SK-N-SH treated with all-trans-retinoic acid at 6 μM for 48 hours (cell line): ENCODE results near the gene RBM33.
A peak's percentile ranks its signal among the peaks of the same experiment; 100 is the strongest.

Source experiments
- ATAC-seq: fragments of 200-7000 bp; cut with Tn5 transposase; 3 replicates; pipeline ENCODE4 v1.9.1; 2020; ENCODE audit warnings: mild to moderate bottlenecking, moderate library complexity
- BACH2 ChIP-seq: fragments of 250-450 bp; sonication (Bioruptor Pico); IDR thresholded peaks from 2 replicates; pipeline ENCODE4 v1.9.0; 2021; ENCODE audit warnings: mild to moderate bottlenecking, borderline replicate concordance
- CREB5 ChIP-seq: fragments of 250-450 bp; sonication (Bioruptor Pico); IDR thresholded peaks from 2 replicates; pipeline ENCODE4 v1.5.1; 2020; ENCODE audit warnings: low read depth, mild to moderate bottlenecking, moderate library complexity
- CSDC2 ChIP-seq: fragments of 250-450 bp; sonication (Bioruptor Pico); IDR thresholded peaks from 2 replicates; pipeline ENCODE4 v1.5.0; 2020; ENCODE audit warnings: mild to moderate bottlenecking, moderate library complexity
- CSRNP3 ChIP-seq: fragments of 250-450 bp; sonication (Bioruptor Pico); IDR thresholded peaks from 2 replicates; pipeline ENCODE4 v1.5.1; 2021; ENCODE audit warnings: mild to moderate bottlenecking, moderate library complexity
- ESRRG ChIP-seq: fragments of 250-450 bp; sonication (Bioruptor Pico); IDR thresholded peaks from 2 replicates; pipeline ENCODE4 v1.6.1; 2021; ENCODE audit warnings: mild to moderate bottlenecking
- GLIS3 ChIP-seq: fragments of 250-450 bp; sonication (Bioruptor Pico); IDR thresholded peaks from 2 replicates; pipeline ENCODE4 v1.5.0; 2020; ENCODE audit warnings: mild to moderate bottlenecking, moderate library complexity
- ISL1 ChIP-seq: fragments of 250-450 bp; sonication (Bioruptor Pico); IDR thresholded peaks from 2 replicates; pipeline ENCODE4 v2.1.2; 2022; ENCODE audit warnings: mild to moderate bottlenecking, moderate library complexity
- OSR1 ChIP-seq: fragments of 250-450 bp; sonication (Bioruptor Pico); IDR thresholded peaks from 2 replicates; pipeline ENCODE4 v1.8.0; 2022; ENCODE audit warnings: moderate library complexity, mild to moderate bottlenecking, inconsistent platforms
- PATZ1 ChIP-seq: fragments of 250-450 bp; sonication (Bioruptor Pico); IDR thresholded peaks from 2 replicates; pipeline ENCODE4 v1.8.0; 2020; ENCODE audit warnings: mild to moderate bottlenecking, moderate library complexity, borderline replicate concordance
- POU6F1 ChIP-seq: fragments of 250-450 bp; sonication (Bioruptor Pico); IDR thresholded peaks from 2 replicates; pipeline ENCODE4 v1.8.0; 2021; ENCODE audit warnings: low read depth, mild to moderate bottlenecking, moderate library complexity, borderline replicate concordance
- PPARA ChIP-seq: fragments of 250-450 bp; sonication (Bioruptor Pico); IDR thresholded peaks from 2 replicates; pipeline ENCODE4 v1.5.0; 2020; ENCODE audit warnings: mild to moderate bottlenecking, borderline replicate concordance
- RARB ChIP-seq: fragments of 250-450 bp; sonication (Bioruptor Pico); IDR thresholded peaks from 2 replicates; pipeline ENCODE4 v1.8.0; 2021; ENCODE audit warnings: mild to moderate bottlenecking, moderate library complexity
- SNAI2 ChIP-seq: fragments of 250-450 bp; sonication (Bioruptor Pico); IDR thresholded peaks from 2 replicates; pipeline ENCODE4 v1.5.0; 2020; ENCODE audit warnings: mild to moderate bottlenecking, moderate library complexity
- TCF4 ChIP-seq: fragments of 250-450 bp; sonication (Bioruptor Pico); IDR thresholded peaks from 2 replicates; pipeline ENCODE4 v1.8.0; 2021; ENCODE audit warnings: mild to moderate bottlenecking, moderate library complexity, borderline replicate concordance
- TOX ChIP-seq: fragments of 250-450 bp; sonication (Bioruptor Pico); IDR thresholded peaks from 2 replicates; pipeline ENCODE4 v1.8.0; 2021; ENCODE audit warnings: mild to moderate bottlenecking, moderate library complexity, borderline replicate concordance
- ZC3H10 ChIP-seq: fragments of 250-450 bp; sonication (Bioruptor Pico); IDR thresholded peaks from 2 replicates; pipeline ENCODE4 v1.5.1; 2021; ENCODE audit warnings: mild to moderate bottlenecking, moderate library complexity
- ZFP3 ChIP-seq: fragments of 250-450 bp; sonication (Bioruptor Pico); IDR thresholded peaks from 2 replicates; pipeline ENCODE4 v1.5.0; 2020; ENCODE audit warnings: mild to moderate bottlenecking, moderate library complexity
- ZFP30 ChIP-seq: fragments of 450-650 bp; formaldehyde crosslinking; IDR thresholded peaks from 2 replicates; pipeline ENCODE4 v1.5.0; 2022; ENCODE audit warnings: mild to moderate bottlenecking, moderate library complexity
- ZNF565 ChIP-seq: fragments of 450-650 bp; formaldehyde crosslinking; conservative IDR thresholded peaks from 2 replicates; pipeline ENCODE4 v1.5.0; 2020; ENCODE audit warnings: low read depth, mild to moderate bottlenecking, moderate library complexity
- ZNF70 ChIP-seq: fragments of 450-650 bp; formaldehyde crosslinking; IDR thresholded peaks from 2 replicates; pipeline ENCODE4 v1.5.0; 2020; ENCODE audit warnings: mild to moderate bottlenecking, moderate library complexity
- ZNF8 ChIP-seq: fragments of 450-650 bp; formaldehyde crosslinking; IDR thresholded peaks from 2 replicates; pipeline ENCODE4 v1.5.0; 2020; ENCODE audit warnings: mild to moderate bottlenecking, moderate library complexity

RBM33 gene

GRCh38 chr7:155665079-155665956, 20.9 kb downstream of the RBM33 start:
- peak; percentile 46 for ATAC-seq
- TF ChIP-seq CSDC2 (CRISPR knock-in tag) (no peak), ZNF8 (no peak), PPARA (no peak), ZFP3 (no peak), BACH2 (CRISPR knock-in tag) (no peak), CREB5 (CRISPR knock-in tag) (no peak), POU6F1 (CRISPR knock-in tag) (no peak), ZNF565 (CRISPR knock-in tag) (no peak), ISL1 (no peak), PATZ1 (CRISPR knock-in tag) (no peak), TOX (CRISPR knock-in tag) (no peak), GLIS3 (no peak), RARB (CRISPR knock-in tag) (no peak), ZNF70 (CRISPR knock-in tag) (no peak), TCF4 (CRISPR knock-in tag) (no peak), SNAI2 (CRISPR knock-in tag) (no peak), ESRRG (CRISPR knock-in tag) (no peak)
- TF ChIP-seq, all 23 proteins: peak for 0

- TF ChIP-seq CSRNP3 (CRISPR knock-in tag) (no peak), GLIS3 (no peak), PPARA (no peak), TCF4 (CRISPR knock-in tag) (no peak), PATZ1 (CRISPR knock-in tag) (no peak), ZNF70 (CRISPR knock-in tag) (no peak), POU6F1 (CRISPR knock-in tag) (no peak), ISL1 (no peak), ZFP30 (CRISPR knock-in tag) (no peak), ZFP3 (no peak)
- ATAC-seq = peak; percentile 94
Observed at GRCh38 chr7:155665957-155666287, 21.5 kb downstream of the RBM33 start.

- ATAC-seq = no peak
- TF ChIP-seq ZFP30 (CRISPR knock-in tag) (no peak), ZC3H10 (CRISPR knock-in tag) (no peak), PPARA (no peak), BACH2 (CRISPR knock-in tag) (no peak), ISL1 (no peak), TOX (CRISPR knock-in tag) (no peak), ZFP3 (no peak), PATZ1 (CRISPR knock-in tag) (no peak), OSR1 (no peak), CREB5 (CRISPR knock-in tag) (no peak), SNAI2 (CRISPR knock-in tag) (no peak)
Observed at GRCh38 chr7:155667241-155667829, 22.9 kb downstream of the RBM33 start.
